H1 (cell line): ENCODE measurements around the gene ATP13A2. TPM values are rescaled to one million over a fixed set of nuclear protein-coding genes. Genes with fewer than 3 reads are reported as not detected.

Source experiments
- CTCF ChIA-PET: fragments of 300-600 bp; sonication (Branson Sonifier 250); formaldehyde crosslinking; loops from one replicate; lab custom pipeline; 2021; ENCODE audit not compliant: partially characterized antibody; lab: Charles Lee
- POLR2A ChIA-PET: fragments of 300-600 bp; sonication (Branson Sonifier 250); formaldehyde crosslinking; loops from one replicate; lab custom pipeline; 2021; ENCODE audit warnings: inconsistent platforms; ENCODE audit not compliant: partially characterized antibody; lab: Charles Lee
- DNase-seq, 2 experiments: peaks; one replicate each; pipeline versions ENCODE4 v3.0.0 to v3.0.0-alpha.2; 2010 to 2022; ENCODE audit warnings: low spot score in 2 of 2, low read depth in 1 of 2, mixed read lengths in 1 of 2
- FAIRE-seq: peaks from 2 replicates; lab custom pipeline; 2011; peaks lifted over from hg19 to GRCh38; lab: Jason Lieb, UNC
- H2AFZ ChIP-seq: 2 replicates; pipeline ENCODE4 v1.8.1; 2012; ENCODE audit warnings: low read length, inconsistent platforms
- H2AK5ac ChIP-seq: 2 replicates; pipeline ENCODE4 v1.6.1; 2013; ENCODE audit warnings: low read depth, low read length
- H2BK120ac ChIP-seq: replicated peaks from 2 replicates; pipeline ENCODE3; 2013; ENCODE audit warnings: low read depth, low read length, inconsistent platforms
- H2BK12ac ChIP-seq: 2 replicates; pipeline ENCODE4 v1.6.1; 2013; ENCODE audit warnings: low read depth, low read length
- H2BK15ac ChIP-seq: 2 replicates; pipeline ENCODE4 v1.6.1; 2013; ENCODE audit warnings: low read length
- H2BK20ac ChIP-seq: 2 replicates; pipeline ENCODE4 v1.6.1; 2013; ENCODE audit warnings: low read length
- H2BK5ac ChIP-seq: 2 replicates; pipeline ENCODE4 v1.6.1; 2013; ENCODE audit warnings: low read depth, low read length
- H3K14ac ChIP-seq: 2 replicates; pipeline ENCODE4 v1.6.1; 2013; ENCODE audit warnings: inconsistent platforms; ENCODE audit not compliant: insufficient read length
- H3K18ac ChIP-seq: 2 replicates; pipeline ENCODE4 v1.6.1; 2013; ENCODE audit warnings: low read length; ENCODE audit errors: extremely low read depth
- H3K23ac ChIP-seq: 2 replicates; pipeline ENCODE4 v1.6.1; 2013; ENCODE audit warnings: inconsistent platforms; ENCODE audit not compliant: insufficient read length
- H3K23me2 ChIP-seq: 2 replicates; pipeline ENCODE4 v1.6.1; 2013; ENCODE audit warnings: low read depth, low read length
- H3K27ac ChIP-seq: 2 replicates; pipeline ENCODE4 v1.6.1; 2011; ENCODE audit warnings: low read depth, low read length, inconsistent platforms
- H3K27me3 ChIP-seq, 4 experiments: replicated peaks in 1 of 4; 1 replicate in 1 of 4; 2 replicates in 3 of 4; pipeline versions ENCODE4 v1.6.1 to v1.8.1; 2011 to 2013; ENCODE audit warnings: low read length in 3 of 4, mild to moderate bottlenecking in 3 of 4, inconsistent platforms in 2 of 4, mixed read lengths in 2 of 4, moderate library complexity in 1 of 4; ENCODE audit not compliant: control insufficient read depth in 3 of 4, insufficient read depth in 3 of 4; ENCODE audit errors: extremely low read depth in 1 of 4
- H3K36me3 ChIP-seq, 4 experiments: 2 replicates each; pipeline versions ENCODE4 v1.6.1 to v1.8.1; 2011 to 2013; ENCODE audit warnings: mild to moderate bottlenecking in 4 of 4, low read length in 3 of 4, moderate library complexity in 2 of 4, control low read depth in 1 of 4, inconsistent platforms in 1 of 4; ENCODE audit not compliant: insufficient read depth in 4 of 4, control insufficient read depth in 2 of 4
- H3K4ac ChIP-seq: replicated peaks from 2 replicates; pipeline ENCODE3; 2013; ENCODE audit warnings: low read length, low read depth, mixed read lengths, inconsistent platforms; ENCODE audit not compliant: insufficient read length
- H3K4me1 ChIP-seq, 4 experiments: replicated peaks in 1 of 4; 1 replicate in 1 of 4; 2 replicates in 3 of 4; pipeline versions ENCODE4 v1.6.1 to v1.8.1; 2011 to 2013; ENCODE audit warnings: low read length in 3 of 4, inconsistent platforms in 2 of 4, mixed read lengths in 1 of 4; ENCODE audit not compliant: insufficient read depth in 4 of 4, control insufficient read depth in 3 of 4
- H3K4me2 ChIP-seq, 2 experiments: 2 replicates each; pipeline versions ENCODE4 v1.6.1 to v1.8.1; 2011 to 2013; ENCODE audit warnings: low read depth in 2 of 2, low read length in 2 of 2, control low read depth in 1 of 2, inconsistent platforms in 1 of 2, mild to moderate bottlenecking in 1 of 2; ENCODE audit not compliant: insufficient read depth in 1 of 2
- H3K4me3 ChIP-seq, 4 experiments: fragments of 200-600, 300-600 bp in 1 of 4; sonication (generic), shearing (Covaris generic), sonication (Bioruptor Twin) in 1 of 4; 2 replicates each; pipeline versions ENCODE4 v1.5.1 to v1.8.1; 2011 to 2016; ENCODE audit warnings: low read length in 4 of 4, low read depth in 3 of 4, control low read depth in 2 of 4, inconsistent platforms in 2 of 4, mild to moderate bottlenecking in 2 of 4, mixed read lengths in 1 of 4, moderate library complexity in 1 of 4; ENCODE audit not compliant: insufficient read depth in 2 of 4; ENCODE audit errors: extremely low read depth in 1 of 4
- H3K56ac ChIP-seq: replicated peaks from 2 replicates; pipeline ENCODE3; 2013; ENCODE audit warnings: low read depth, mild to moderate bottlenecking, mixed read lengths, low read length, inconsistent platforms; ENCODE audit not compliant: insufficient read length
- H3K79me1 ChIP-seq: 2 replicates; pipeline ENCODE4 v1.6.1; 2013; ENCODE audit warnings: low read depth, low read length, control low read depth
- H3K79me2 ChIP-seq, 2 experiments: 2 replicates each; pipeline versions ENCODE4 v1.6.1 to v1.8.1; 2012 to 2013; ENCODE audit warnings: low read length in 2 of 2, mild to moderate bottlenecking in 2 of 2, inconsistent platforms in 1 of 2; ENCODE audit not compliant: insufficient read depth in 2 of 2, control insufficient read depth in 1 of 2
- H3K9ac ChIP-seq, 4 experiments: replicated peaks in 1 of 4; 1 replicate in 1 of 4; 2 replicates in 3 of 4; pipeline versions ENCODE4 v1.6.1 to v1.8.1; 2011 to 2013; ENCODE audit warnings: low read depth in 3 of 4, low read length in 3 of 4, control low read depth in 2 of 4, mild to moderate bottlenecking in 2 of 4, moderate library complexity in 2 of 4, inconsistent platforms in 1 of 4; ENCODE audit errors: extremely low read depth in 1 of 4
- H3K9me3 ChIP-seq, 2 experiments: 2 replicates each; pipeline versions ENCODE4 v1.6.1 to v1.8.1; 2012 to 2013; ENCODE audit warnings: mild to moderate bottlenecking in 2 of 2, moderate library complexity in 2 of 2, control low read depth in 1 of 2, inconsistent platforms in 1 of 2, low read depth in 1 of 2, low read length in 1 of 2, mixed read lengths in 1 of 2; ENCODE audit not compliant: insufficient read depth in 2 of 2
- H4K20me1 ChIP-seq, 2 experiments: replicated peaks in 1 of 2; 2 replicates each; pipeline versions ENCODE3 to v1.8.1; 2011 to 2013; ENCODE audit warnings: inconsistent platforms in 2 of 2, low read length in 2 of 2, mild to moderate bottlenecking in 1 of 2; ENCODE audit not compliant: insufficient read depth in 2 of 2, control insufficient read depth in 1 of 2
- H4K5ac ChIP-seq: 2 replicates; pipeline ENCODE4 v1.6.1; 2013; ENCODE audit warnings: low read length, low read depth, mixed read lengths, inconsistent platforms; ENCODE audit not compliant: insufficient read length
- H4K8ac ChIP-seq: 2 replicates; pipeline ENCODE4 v1.8.0; 2013; ENCODE audit warnings: mild to moderate bottlenecking, moderate library complexity, low read length, inconsistent platforms; ENCODE audit not compliant: insufficient read depth; ENCODE audit errors: extremely low read depth
- H4K91ac ChIP-seq: replicated peaks from 2 replicates; pipeline ENCODE3; 2013; ENCODE audit warnings: low read length, mixed read lengths, inconsistent platforms; ENCODE audit not compliant: insufficient read length
- CREB1 ChIP-seq: IDR thresholded peaks from 2 replicates; pipeline ENCODE4 v1.6.1; 2012; ENCODE audit warnings: inconsistent platforms
- HDAC2 ChIP-seq, 2 experiments: fragments of 300-600 bp in 1 of 2; sonication (generic) in 1 of 2; IDR thresholded peaks; 2 replicates each; pipeline ENCODE4 v1.6.1; 2011 to 2012; ENCODE audit warnings: low read depth in 2 of 2, low read length in 2 of 2, mild to moderate bottlenecking in 2 of 2, moderate library complexity in 2 of 2, borderline replicate concordance in 1 of 2, inconsistent platforms in 1 of 2
- KDM4A ChIP-seq: IDR thresholded peaks from one replicate; pipeline ENCODE4 v1.7.1; 2012; ENCODE audit warnings: low read depth, mild to moderate bottlenecking, moderate library complexity, low read length, inconsistent platforms; ENCODE audit not compliant: severe bottlenecking
- PHF8 ChIP-seq: fragments of 200-600 bp; sonication (generic); conservative IDR thresholded peaks from 2 replicates; pipeline ENCODE4 v1.7.1; 2012; ENCODE audit warnings: low read depth, mild to moderate bottlenecking, inconsistent platforms, low read length, moderate library complexity
- POLR2A ChIP-seq, 2 experiments: IDR thresholded peaks; 1 replicate in 1 of 2; 2 replicates in 1 of 2; pipeline ENCODE4 v1.6.1; 2011; ENCODE audit warnings: low read depth in 2 of 2, low read length in 2 of 2, mild to moderate bottlenecking in 2 of 2; ENCODE audit errors: control extremely low read depth in 1 of 2
- TAF1 ChIP-seq: IDR thresholded peaks from 2 replicates; pipeline ENCODE4 v1.6.1; 2011; ENCODE audit warnings: mild to moderate bottlenecking, low read depth, low read length
- TBP ChIP-seq: IDR thresholded peaks from 2 replicates; pipeline ENCODE4 v1.6.1; 2011; ENCODE audit warnings: low read depth, low read length, improper control_type of control experiment
- WGBS, 2 experiments: shearing (Covaris generic) in 1 of 2; methylation state at CpG; one replicate each; pipeline versions ENCODE4 v1.1.6 to v1.1.7; 2013 to 2015; ENCODE audit warnings: low lambda C conversion rate in 2 of 2, mixed read lengths in 2 of 2, inconsistent platforms in 1 of 2, low coverage in 1 of 2, missing lambda C conversion rate in 1 of 2; ENCODE audit not compliant: insufficient replicate concordance in 2 of 2, insufficient coverage in 1 of 2, insufficient read length in 1 of 2; ENCODE audit errors: extremely low coverage in 1 of 2, missing lambda C conversion rate in 1 of 2; 5-methylcytosine and 5-hydroxymethylcytosine counted together
- polyA plus RNA-seq, 7 experiments: library from polyadenylated mRNA; depleted of rRNA in 3 of 7; stranded (reverse) in 5 of 7; unstranded in 2 of 7; fragments of >200 nt in 5 of 7; fragments of 200-250 nt in 2 of 7; gene quantifications; 1 replicate in 5 of 7; 2 replicates in 1 of 7; 4 replicates in 1 of 7; pipeline versions ENCODE4 v1.2.1 to v1.2.3, GENCODE V29; 2011 to 2013; ENCODE audit warnings: missing spikeins in 2 of 7, mixed read lengths in 2 of 7
- total RNA-seq: library from RNA; stranded (reverse); fragmentation: NEBNext Ultra II Directional; extraction: Animal tissue kit (Norgen Biotek cat#: 25700); gene quantifications from 2 replicates; pipeline ENCODE4 v1.2.1, GENCODE V29; 2021
- TF ChIP-seq, protein P1 (sequence below): IDR thresholded peaks from 2 replicates; pipeline ENCODE4 v1.6.1; 2012; ENCODE audit warnings: inconsistent platforms
- TF ChIP-seq, protein P2 (sequence below): IDR thresholded peaks from 2 replicates; pipeline ENCODE4 v1.6.1; 2012; ENCODE audit warnings: inconsistent platforms

Gene ATP13A2
- total and polyA plus RNA-seq, 2 of the 8 experiments (the other 6 are each of a cell fraction or from before 2014, with no cell fraction given) = 82.1 to 83.6 TPM

DNA sequence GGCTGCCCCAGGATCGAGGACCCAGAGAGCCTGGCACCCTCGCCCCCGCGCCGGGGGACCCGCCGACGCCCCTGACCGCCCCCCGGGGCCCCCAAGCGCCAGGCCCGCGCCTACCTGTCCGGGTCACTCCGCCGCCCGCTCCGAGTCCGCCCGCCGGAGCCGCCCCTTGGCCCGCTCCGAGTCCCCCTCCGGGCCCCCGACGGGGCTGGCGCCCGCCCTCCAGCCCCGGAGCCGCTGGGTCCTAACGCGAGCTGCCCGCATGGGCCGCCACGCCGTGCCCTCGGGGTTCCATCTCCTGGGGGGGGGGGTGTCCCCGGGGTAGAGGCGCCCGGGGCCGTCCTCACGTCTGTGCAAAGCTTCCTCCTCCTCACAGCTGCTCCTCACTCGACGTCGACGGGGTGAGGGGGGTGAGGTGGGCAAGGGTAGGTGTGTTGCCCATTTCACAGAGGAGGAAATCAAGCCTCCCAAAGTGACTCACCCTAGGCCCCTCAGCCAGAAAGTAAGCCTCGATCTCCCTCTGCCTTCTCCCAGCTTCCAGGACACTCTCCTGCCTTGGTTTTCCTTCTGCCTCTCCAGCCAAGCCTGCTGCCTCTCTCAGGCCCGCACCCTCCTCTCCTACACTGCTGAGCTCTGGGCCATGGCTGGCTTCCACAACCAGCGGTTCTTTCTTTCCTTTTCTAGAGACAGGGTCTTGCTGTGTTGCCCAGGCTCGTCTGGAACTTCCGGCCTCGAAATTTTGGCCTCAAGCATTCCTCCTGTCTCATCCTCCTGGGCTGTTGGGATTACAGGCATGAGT lies 31.1 kb downstream of the ATP13A2 start, which contains the start of gene MFAP2:
Gene MFAP2, minus strand, starts transcription at position 148 of the 796 bp plus-strand sequence. CDS start 2,347 bp downstream, outside the sequence.
- peak in 1 of 2 experiments; percentile 84 for DNase-seq
- WGBS, 2 experiments = 40% methylated on average over 11 of the region's 53 CpGs; no CpG with 5 or more reads in 1 of the 2 experiments
- Histone ChIP-seq H4K5ac (peak within 1 kb of the TSS; percentile 35), H3K9ac (peak within 1 kb of the TSS; percentile 46 to 72 (median 63); a peak in 6 of 7 replicates), H2BK5ac (peak within 1 kb of the TSS; percentile 54; the same call in 1 of the 2 replicates), H2AK5ac (no peak within 1 kb of the TSS; the same call in 1 of the 2 replicates), H2BK12ac (peak within 1 kb of the TSS; percentile 75; the same call in 1 of the 2 replicates), H3K18ac (peak within 1 kb of the TSS; percentile 95), H2BK20ac (peak within 1 kb of the TSS; percentile 86; the same call in 1 of the 2 replicates), H3K79me2 (peaks cover 0 to 27% of the 10 kb centered on the region in 2 experiments; a peak in 2 of 4 replicates), H3K27ac (peak within 1 kb of the TSS; percentile 68; the same call in 1 of the 2 replicates), H3K36me3 (peaks cover 5 to 21% (median 12%) of the 10 kb centered on the region in 4 experiments), H4K8ac (peak within 1 kb of the TSS; percentile 82), H3K4me1 (peaks cover 0 to 20% (median 14%) of the 10 kb centered on the region in 4 experiments; a peak in 6 of 7 replicates), H3K4me2 (peak within 1 kb of the TSS; percentile 83 to 99), H3K23me2 (peaks cover 6% of the 10 kb centered on the region), H3K4ac (peak within 1 kb of the TSS; percentile 2), H2AFZ (no peak within 1 kb of the TSS), H3K9me3 (no peaks in the 10 kb centered on the region), H3K27me3 (peaks cover 0 to 3% (median 0%) of the 10 kb centered on the region in 4 experiments; a peak in 1 of 7 replicates), H2BK120ac (no peak within 1 kb of the TSS), H3K4me3 (peak within 1 kb of the TSS; percentile 62 to 98 (median 86)), H3K79me1 (peaks cover 12% of the 10 kb centered on the region), H3K23ac (no peak within 1 kb of the TSS), H3K14ac (no peak within 1 kb of the TSS), H4K20me1 (peaks cover 10 to 16% of the 10 kb centered on the region in 2 experiments), H4K91ac (peak within 1 kb of the TSS; percentile 46), H2BK15ac (peak within 1 kb of the TSS; percentile 46; the same call in 1 of the 2 replicates), H3K56ac (peak within 1 kb of the TSS; percentile 13)
- FAIRE-seq = no peak
- ChIA-PET POLR2A (interaction anchor here (0.6 to 6.6 kb wide), 10 partner anchors 9 to 107 kb away, joined by 3 to 92 read pairs (median 4); partner anchors contain the start of gene CROCC), CTCF (interaction anchor here (0.6 to 14.2 kb wide), 11 partner anchors 14 to 65 kb away, joined by 3 to 267 read pairs (median 3); no protein-coding TSS in a partner anchor)
- TF ChIP-seq HDAC2 (IDR thresholded peaks at IDR 0.05; ENCODE audit: borderline replicate concordance in 1 of 2, low read depth in 2 of 2, low read length in 2 of 2) (peak; percentile 54 to 85; a peak in 2 of 4 replicates), CREB1 (peak; percentile 32), PHF8 (peak; percentile 73), POLR2A (IDR thresholded peaks at IDR 0.05; ENCODE audit: control extremely low read depth in 1 of 2, low read depth in 2 of 2, low read length in 2 of 2) (no peak; a peak in 1 of 3 replicates), TAF1 (peak; percentile 67), KDM4A (no peak), TBP (no peak)
- TF ChIP-seq, protein P1, sequence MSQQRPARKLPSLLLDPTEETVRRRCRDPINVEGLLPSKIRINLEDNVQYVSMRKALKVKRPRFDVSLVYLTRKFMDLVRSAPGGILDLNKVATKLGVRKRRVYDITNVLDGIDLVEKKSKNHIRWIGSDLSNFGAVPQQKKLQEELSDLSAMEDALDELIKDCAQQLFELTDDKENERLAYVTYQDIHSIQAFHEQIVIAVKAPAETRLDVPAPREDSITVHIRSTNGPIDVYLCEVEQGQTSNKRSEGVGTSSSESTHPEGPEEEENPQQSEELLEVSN = no peak
- TF ChIP-seq, protein P2, sequence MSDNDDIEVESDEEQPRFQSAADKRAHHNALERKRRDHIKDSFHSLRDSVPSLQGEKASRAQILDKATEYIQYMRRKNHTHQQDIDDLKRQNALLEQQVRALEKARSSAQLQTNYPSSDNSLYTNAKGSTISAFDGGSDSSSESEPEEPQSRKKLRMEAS = peak; percentile 58; the same call in 1 of the 2 replicates
